Mammary microvascular endothelial cell (primary cell): ENCODE measurements around the gene PPIH. TPM values are rescaled to one million over a fixed set of nuclear protein-coding genes. Genes with fewer than 3 reads are reported as not detected.

Experiments
- total RNA-seq: library from RNA; depleted of rRNA; stranded (reverse); fragments of >200 nt; gene quantifications from 2 replicates; pipeline ENCODE4 v1.2.3, GENCODE V29; 2015

Gene PPIH
- 51.2 and 61.2 TPM in 2 replicates for total RNA-seq

DNA sequence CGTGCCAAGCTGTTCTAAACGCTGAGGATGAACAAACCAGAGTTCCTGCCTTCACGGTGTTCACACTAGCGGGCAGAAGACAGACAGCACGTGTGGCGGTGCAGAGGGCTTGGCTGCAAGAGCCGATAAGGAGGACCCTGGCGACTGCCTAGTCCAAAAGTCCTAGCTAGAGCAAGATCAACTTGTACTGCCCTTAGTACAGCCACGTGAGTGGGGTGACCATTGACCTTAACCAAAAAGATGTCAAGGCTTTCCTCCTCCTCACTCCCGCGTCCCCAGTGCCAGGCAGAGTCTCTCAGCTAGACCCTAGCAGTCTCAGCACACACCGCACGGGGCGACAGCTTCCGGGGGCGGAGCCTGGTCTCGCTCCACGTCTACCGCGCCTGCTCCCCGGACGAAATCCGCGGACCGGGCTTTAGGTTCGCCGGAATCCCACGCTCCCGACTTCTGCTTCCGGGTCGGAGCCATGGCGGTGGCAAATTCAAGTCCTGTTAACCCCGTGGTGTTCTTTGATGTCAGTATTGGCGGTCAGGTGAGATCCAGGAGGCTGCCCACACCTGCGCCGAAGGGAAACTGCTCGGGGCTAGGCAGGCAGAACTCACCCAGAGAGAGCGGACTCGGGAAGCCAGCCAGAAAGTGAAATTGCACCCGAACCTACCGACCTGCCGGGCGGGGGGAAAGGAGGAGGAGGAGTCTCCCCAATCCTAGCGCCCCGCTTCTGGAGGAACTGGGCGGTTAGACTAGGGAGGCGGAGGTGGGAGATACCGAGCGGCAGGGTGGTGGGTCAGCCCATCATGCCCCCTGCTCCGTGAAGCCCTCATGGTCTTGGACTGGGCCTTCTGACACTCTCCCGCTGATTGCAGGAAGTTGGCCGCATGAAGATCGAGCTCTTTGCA is at the start of gene PPIH:
TSS of gene PPIH (plus strand) at position 443 of the 896 bp plus-strand sequence. CDS start at position 467, 24 bp downstream.

DNA sequence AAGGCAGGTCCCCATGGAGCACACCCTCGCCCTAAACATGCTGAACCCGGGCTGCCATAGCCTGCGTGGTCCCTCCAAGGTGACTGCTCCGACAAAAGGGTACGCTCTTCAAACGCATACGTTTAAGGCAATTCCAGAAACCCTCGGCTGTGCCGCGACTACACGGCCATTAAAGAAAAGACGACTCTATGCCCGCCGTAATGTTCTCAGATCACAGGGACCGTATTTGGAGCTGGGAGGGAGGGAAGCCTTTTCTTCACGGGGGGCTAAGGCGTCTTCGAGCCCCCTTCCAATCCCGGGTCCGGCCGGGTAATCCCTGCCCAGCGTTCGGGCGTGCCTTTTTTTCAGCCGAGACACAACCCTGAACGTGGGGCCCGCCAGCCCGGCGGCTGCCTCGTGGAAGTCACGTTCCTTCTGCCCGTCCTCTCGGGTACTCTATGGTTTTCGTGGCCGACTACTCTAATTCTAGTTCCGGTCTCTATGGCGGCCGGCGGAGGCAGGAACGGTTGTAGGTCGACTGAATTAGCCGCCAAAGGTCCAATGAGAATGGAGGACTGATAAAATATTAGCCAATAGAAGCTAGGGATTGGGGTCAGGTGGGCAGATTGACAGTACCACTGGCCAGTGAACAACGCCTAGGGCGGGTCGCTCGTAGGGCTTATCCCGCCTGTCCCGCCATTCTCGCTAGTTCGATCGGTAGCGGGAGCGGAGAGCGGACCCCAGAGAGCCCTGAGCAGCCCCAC is 23.7 kb downstream of the PPIH start, which contains the start of gene YBX1:
TSS of gene YBX1 (plus strand) at position 678 of the 743 bp plus-strand sequence. CDS start 148 bp downstream, outside the sequence.

Other genes with a start within 250 kb of the PPIH start
- gene ZMYND12, start 202.4 kb upstream of the PPIH start, total RNA-seq: 0.34 and 0.47 TPM in 2 replicates
- gene PPCS, start 201.9 kb upstream of the PPIH start, total RNA-seq: 39.6 and 42.0 TPM in 2 replicates
- gene CCDC30, start 195.1 kb upstream of the PPIH start, total RNA-seq: 0.20 TPM in 2 replicates
- 770 and 779 TPM in 2 replicates for gene YBX1, start 24.0 kb downstream of the PPIH start, total RNA-seq
- not detected in 2 replicates for gene CLDN19, start 81.8 kb downstream of the PPIH start, total RNA-seq
- gene P3H1, start 108.6 kb downstream of the PPIH start, total RNA-seq: 62.2 and 76.6 TPM in 2 replicates
- 1.6 and 7.9 TPM in 2 replicates for gene C1orf50, start 108.8 kb downstream of the PPIH start, total RNA-seq
- gene TMEM269, start 126.6 kb downstream of the PPIH start, total RNA-seq: not detected in 2 replicates
- gene ERMAP, start 158.7 kb downstream of the PPIH start, total RNA-seq: 6.4 and 6.9 TPM in 2 replicates
- gene SVBP, start 159.0 kb downstream of the PPIH start, total RNA-seq: 17.8 and 24.2 TPM in 2 replicates
- 5.7 and 7.5 TPM in 2 replicates for gene ZNF691, start 188.2 kb downstream of the PPIH start, total RNA-seq